Stimulated activated naive CD8-positive, alpha-beta T cell treated with anti-CD3 and anti-CD28 coated beads, Interleukin-15, Interleukin-2, amounts not matched to agents 100 ng/mL and 50 ng/mL, for 24 hours (primary cell): Measurements from ENCODE around the gene CAMSAP3.
A peak's percentile ranks its signal among the peaks of the same experiment; 100 is the strongest.

ENCODE experiments used
- H3K27ac Mint-ChIP-seq: one replicate; pipeline ENCODE4 v1.8.0; 2021; ENCODE audit warnings: mild to moderate bottlenecking, mixed read lengths
- H3K27me3 Mint-ChIP-seq: one replicate; pipeline ENCODE4 v1.8.0; 2021; ENCODE audit warnings: mixed read lengths
- H3K36me3 Mint-ChIP-seq: one replicate; pipeline ENCODE4 v1.8.0; 2021; ENCODE audit warnings: low read depth, mixed read lengths
- H3K4me1 Mint-ChIP-seq: one replicate; pipeline ENCODE4 v1.8.0; 2021; ENCODE audit warnings: low read depth, mixed read lengths
- H3K4me3 Mint-ChIP-seq: one replicate; pipeline ENCODE4 v1.8.0; 2021; ENCODE audit warnings: mild to moderate bottlenecking, mixed read lengths
- H3K9me3 Mint-ChIP-seq: one replicate; pipeline ENCODE4 v1.8.0; 2021; ENCODE audit warnings: mixed read lengths

Gene CAMSAP3, protein sequence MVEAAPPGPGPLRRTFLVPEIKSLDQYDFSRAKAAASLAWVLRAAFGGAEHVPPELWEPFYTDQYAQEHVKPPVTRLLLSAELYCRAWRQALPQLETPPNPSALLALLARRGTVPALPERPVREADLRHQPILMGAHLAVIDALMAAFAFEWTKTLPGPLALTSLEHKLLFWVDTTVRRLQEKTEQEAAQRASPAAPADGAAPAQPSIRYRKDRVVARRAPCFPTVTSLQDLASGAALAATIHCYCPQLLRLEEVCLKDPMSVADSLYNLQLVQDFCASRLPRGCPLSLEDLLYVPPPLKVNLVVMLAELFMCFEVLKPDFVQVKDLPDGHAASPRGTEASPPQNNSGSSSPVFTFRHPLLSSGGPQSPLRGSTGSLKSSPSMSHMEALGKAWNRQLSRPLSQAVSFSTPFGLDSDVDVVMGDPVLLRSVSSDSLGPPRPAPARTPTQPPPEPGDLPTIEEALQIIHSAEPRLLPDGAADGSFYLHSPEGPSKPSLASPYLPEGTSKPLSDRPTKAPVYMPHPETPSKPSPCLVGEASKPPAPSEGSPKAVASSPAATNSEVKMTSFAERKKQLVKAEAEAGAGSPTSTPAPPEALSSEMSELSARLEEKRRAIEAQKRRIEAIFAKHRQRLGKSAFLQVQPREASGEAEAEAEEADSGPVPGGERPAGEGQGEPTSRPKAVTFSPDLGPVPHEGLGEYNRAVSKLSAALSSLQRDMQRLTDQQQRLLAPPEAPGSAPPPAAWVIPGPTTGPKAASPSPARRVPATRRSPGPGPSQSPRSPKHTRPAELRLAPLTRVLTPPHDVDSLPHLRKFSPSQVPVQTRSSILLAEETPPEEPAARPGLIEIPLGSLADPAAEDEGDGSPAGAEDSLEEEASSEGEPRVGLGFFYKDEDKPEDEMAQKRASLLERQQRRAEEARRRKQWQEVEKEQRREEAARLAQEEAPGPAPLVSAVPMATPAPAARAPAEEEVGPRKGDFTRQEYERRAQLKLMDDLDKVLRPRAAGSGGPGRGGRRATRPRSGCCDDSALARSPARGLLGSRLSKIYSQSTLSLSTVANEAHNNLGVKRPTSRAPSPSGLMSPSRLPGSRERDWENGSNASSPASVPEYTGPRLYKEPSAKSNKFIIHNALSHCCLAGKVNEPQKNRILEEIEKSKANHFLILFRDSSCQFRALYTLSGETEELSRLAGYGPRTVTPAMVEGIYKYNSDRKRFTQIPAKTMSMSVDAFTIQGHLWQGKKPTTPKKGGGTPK

DNA sequence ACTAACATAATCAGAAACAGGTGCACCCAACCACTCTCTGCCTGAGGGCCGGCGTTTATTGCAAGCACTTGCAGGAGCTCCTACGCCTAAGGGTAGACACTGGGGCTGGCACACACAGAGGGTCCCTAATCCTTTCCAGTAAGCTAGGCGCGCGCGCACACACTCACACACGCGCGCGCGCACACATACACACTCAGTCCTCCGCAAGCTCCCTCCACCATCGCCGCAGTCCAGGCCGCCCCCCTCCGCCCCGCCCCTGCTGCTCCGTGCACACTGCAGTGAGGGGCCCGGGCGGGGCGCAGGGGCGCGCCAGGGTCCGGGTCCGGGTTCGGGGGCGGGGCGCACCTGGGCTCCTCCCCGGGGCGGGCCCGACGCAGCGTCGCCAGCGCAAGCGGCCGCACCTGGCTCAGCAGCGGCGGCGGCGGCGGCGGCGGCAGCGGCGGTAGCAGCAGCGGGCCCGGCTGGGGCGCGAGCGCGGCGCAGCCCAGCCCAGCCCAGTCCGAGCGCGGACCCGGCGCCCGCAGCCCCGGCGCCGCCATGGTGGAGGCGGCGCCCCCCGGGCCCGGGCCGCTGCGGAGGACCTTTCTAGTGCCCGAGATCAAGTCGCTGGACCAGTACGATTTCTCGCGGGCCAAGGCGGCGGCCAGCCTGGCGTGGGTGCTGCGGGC lies at the start of gene CAMSAP3:
Gene CAMSAP3 (plus strand): TSS at position 398 of the 668 bp plus-strand sequence. CDS start 140 bp downstream, at position 538.
- H3K27ac Mint-ChIP-seq: no peak within 1 kb of the TSS
- H3K9me3 Mint-ChIP-seq: no peaks in the 10 kb centered on the region
- peak within 1 kb of the TSS; percentile 50 for H3K4me3 Mint-ChIP-seq
- peaks cover 4% of the 10 kb centered on the region for H3K4me1 Mint-ChIP-seq
- peaks cover under 1% of the 10 kb centered on the region for H3K36me3 Mint-ChIP-seq
- peaks cover 43% of the 10 kb centered on the region for H3K27me3 Mint-ChIP-seq

DNA sequence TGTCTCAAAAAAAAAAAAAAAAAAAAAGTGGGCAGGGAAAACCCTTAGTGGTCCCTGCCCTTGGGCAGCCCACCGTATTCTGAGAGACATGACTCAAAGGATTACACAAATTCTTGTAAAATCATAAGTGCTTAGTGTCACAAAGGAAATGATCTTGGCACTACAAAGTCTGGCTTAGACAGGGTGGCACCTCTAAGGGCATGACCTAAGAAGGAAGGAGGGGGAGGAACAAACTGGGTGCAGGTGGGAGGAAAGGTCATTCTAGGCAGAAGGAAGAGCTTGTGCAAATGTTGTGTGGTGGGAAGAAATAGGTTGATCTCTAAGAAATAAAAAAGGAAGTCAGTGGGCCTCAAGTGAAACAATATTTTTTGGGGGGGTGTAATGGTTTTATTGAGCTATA lies 49.8 kb upstream of the CAMSAP3 start:
- Mint-ChIP-seq H3K9me3 (no peaks in the 10 kb centered on the region), H3K4me3 (peak overlapping the region; percentile 2), H3K4me1 (peaks cover 22% of the 10 kb centered on the region), H3K36me3 (peaks cover 24% of the 10 kb centered on the region), H3K27ac (peak overlapping the region; percentile 61), H3K27me3 (no peaks in the 10 kb centered on the region)

- no peaks in the 10 kb centered on the region for H3K27me3 Mint-ChIP-seq
- no peak overlapping the region for H3K4me3 Mint-ChIP-seq
- no peaks in the 10 kb centered on the region for H3K9me3 Mint-ChIP-seq
- H3K27ac Mint-ChIP-seq: peak overlapping the region; percentile 9
- H3K4me1 Mint-ChIP-seq: peaks cover 19% of the 10 kb centered on the region
- H3K36me3 Mint-ChIP-seq: peaks cover 27% of the 10 kb centered on the region
These were observed 48.5 kb upstream of the CAMSAP3 start for GRCh38 chr19:7547159-7547558.

DNA sequence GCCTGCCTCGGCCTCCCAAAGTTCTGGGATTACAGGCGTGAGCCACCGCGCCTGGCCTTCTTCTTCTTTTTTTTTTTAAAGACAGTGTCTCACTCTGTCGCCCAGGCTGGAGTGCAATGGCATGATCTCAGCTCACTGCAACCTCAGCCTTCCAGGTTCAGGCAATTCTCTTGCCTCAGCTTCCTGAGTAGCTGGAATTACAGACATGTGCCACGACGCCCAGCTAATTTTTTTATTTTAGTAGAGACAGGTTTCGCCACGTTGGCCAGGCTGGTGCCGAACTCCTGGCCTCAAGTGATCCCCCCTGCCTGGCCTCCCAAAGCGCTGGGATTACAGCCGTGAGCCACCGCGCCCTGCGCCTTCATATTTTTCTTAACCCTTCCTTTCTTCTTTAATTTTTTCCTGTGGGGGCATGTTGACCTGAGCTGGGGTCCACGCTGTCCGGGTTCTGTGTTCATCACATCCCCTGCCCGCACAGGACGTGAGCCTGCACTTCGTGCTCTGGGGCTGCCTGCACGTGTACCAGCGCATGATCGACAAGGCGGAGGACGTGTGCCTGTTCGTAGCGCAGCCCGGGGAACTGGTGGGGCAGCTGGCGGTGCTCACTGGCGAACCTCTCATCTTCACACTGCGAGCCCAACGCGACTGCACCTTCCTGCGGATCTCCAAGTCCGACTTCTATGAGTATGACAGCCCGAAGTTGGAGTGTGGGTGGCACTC lies 46.1 kb upstream of the CAMSAP3 start:
- H3K36me3 Mint-ChIP-seq: peaks cover 22% of the 10 kb centered on the region
- no peak overlapping the region for H3K4me3 Mint-ChIP-seq
- H3K9me3 Mint-ChIP-seq: no peaks in the 10 kb centered on the region
- peaks cover 19% of the 10 kb centered on the region for H3K4me1 Mint-ChIP-seq
- H3K27me3 Mint-ChIP-seq: no peaks in the 10 kb centered on the region
- H3K27ac Mint-ChIP-seq: no peak overlapping the region

GRCh38 chr19:7550169-7550770 lies 45.4 kb upstream of the CAMSAP3 start:
- Mint-ChIP-seq H3K9me3 (no peaks in the 10 kb centered on the region), H3K27ac (no peak overlapping the region), H3K4me3 (no peak overlapping the region), H3K27me3 (no peaks in the 10 kb centered on the region), H3K36me3 (peaks cover 22% of the 10 kb centered on the region), H3K4me1 (peaks cover 17% of the 10 kb centered on the region)

DNA sequence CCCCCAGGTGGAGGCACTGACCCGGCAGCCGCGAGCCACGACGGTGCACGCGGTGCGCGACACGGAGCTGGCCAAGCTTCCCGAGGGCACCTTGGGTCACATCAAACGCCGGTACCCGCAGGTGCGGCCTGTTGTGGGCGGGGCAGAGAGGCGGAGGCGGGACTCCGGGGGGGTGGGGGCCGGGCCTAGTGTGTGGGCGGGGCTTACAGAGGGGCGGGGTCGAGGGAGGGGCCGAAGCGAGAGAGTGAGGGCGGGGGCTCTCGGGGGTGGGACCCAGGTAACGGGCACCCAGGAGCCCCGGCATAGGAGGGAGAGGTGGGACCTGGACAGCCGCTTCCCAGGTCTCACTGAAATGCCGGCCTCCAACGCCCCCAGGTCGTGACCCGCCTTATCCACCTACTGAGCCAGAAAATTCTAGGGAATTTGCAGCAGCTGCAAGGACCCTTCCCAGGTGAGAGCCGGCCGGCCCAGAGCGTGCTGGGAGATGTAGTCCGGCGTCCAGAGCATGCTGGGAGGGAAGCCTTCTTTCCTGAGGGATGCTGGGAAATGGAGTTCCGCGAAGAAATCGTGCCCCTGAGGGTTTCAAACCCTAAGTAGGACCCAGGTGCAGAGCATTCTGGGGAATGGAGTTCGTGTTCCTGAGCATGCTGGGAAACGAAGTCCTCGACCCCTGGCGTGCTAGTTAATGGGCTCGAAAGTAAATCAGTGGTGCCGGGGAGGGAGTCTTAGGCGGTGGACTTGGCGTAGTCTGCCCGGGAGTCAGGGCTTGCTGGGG lies 44.5 kb upstream of the CAMSAP3 start:
- Mint-ChIP-seq H3K4me1 (peaks cover 10% of the 10 kb centered on the region), H3K27ac (no peak overlapping the region), H3K27me3 (no peaks in the 10 kb centered on the region), H3K36me3 (peaks cover 22% of the 10 kb centered on the region), H3K4me3 (no peak overlapping the region), H3K9me3 (no peaks in the 10 kb centered on the region)

DNA sequence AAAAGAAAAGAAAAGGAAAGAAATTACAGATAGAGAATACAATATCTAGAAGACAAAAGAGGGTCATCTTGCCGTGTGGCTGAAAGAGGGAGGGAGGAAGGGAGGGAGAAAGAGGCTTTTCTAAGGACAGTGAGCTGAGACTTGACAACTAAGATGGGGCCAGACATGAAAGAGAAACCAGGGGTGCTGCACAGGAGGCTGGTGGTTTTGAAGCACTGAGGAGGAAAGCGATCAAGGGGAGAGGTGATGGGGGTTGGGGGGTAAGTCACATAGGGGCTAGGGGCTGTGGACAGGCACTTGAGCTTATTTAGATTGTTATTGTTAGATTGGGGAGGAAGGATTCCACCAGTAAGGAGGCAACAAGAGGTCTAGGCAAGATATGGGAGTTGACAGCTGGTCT lies 42.9 kb upstream of the CAMSAP3 start:
- H3K9me3 Mint-ChIP-seq: no peaks in the 10 kb centered on the region
- no peaks in the 10 kb centered on the region for H3K27me3 Mint-ChIP-seq
- no peak overlapping the region for H3K27ac Mint-ChIP-seq
- no peak overlapping the region for H3K4me3 Mint-ChIP-seq
- no peaks in the 10 kb centered on the region for H3K4me1 Mint-ChIP-seq
- H3K36me3 Mint-ChIP-seq: peaks cover 27% of the 10 kb centered on the region

DNA sequence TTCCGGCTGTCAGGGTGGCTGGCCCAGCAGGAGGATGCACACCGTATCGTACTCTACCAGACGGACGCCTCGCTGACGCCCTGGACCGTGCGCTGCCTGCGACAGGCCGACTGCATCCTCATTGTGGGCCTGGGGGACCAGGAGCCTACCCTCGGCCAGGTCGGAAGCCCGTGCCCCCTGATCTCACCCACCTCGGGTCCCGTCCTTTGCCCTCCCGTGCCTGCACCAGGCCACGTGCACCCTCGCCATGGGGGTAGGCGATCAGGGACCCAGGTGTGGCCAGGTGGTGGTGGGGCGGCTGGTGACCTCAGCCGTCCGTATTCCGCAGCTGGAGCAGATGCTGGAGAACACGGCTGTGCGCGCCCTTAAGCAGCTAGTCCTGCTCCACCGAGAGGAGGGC lies 41.1 kb upstream of the CAMSAP3 start:
- Mint-ChIP-seq H3K36me3 (peaks cover 36% of the 10 kb centered on the region), H3K4me1 (no peaks in the 10 kb centered on the region), H3K4me3 (no peak overlapping the region), H3K27ac (no peak overlapping the region), H3K9me3 (no peaks in the 10 kb centered on the region), H3K27me3 (no peaks in the 10 kb centered on the region)

- no peaks in the 10 kb centered on the region for H3K4me1 Mint-ChIP-seq
These were observed 40.4 kb upstream of the CAMSAP3 start for GRCh38 chr19:7554990-7555864.

GRCh38 chr19:7556696-7557315 lies 38.9 kb upstream of the CAMSAP3 start:
- Mint-ChIP-seq H3K9me3 (no peaks in the 10 kb centered on the region), H3K27ac (no peak overlapping the region), H3K4me3 (no peak overlapping the region), H3K4me1 (no peaks in the 10 kb centered on the region), H3K27me3 (no peaks in the 10 kb centered on the region), H3K36me3 (peaks cover 32% of the 10 kb centered on the region)

More at GRCh38 chr19:7554990-7555864, 40.4 kb upstream of the CAMSAP3 start:
- Mint-ChIP-seq H3K4me3 (no peak overlapping the region), H3K9me3 (no peaks in the 10 kb centered on the region), H3K27ac (no peak overlapping the region), H3K27me3 (no peaks in the 10 kb centered on the region), H3K36me3 (peaks cover 35% of the 10 kb centered on the region)

DNA sequence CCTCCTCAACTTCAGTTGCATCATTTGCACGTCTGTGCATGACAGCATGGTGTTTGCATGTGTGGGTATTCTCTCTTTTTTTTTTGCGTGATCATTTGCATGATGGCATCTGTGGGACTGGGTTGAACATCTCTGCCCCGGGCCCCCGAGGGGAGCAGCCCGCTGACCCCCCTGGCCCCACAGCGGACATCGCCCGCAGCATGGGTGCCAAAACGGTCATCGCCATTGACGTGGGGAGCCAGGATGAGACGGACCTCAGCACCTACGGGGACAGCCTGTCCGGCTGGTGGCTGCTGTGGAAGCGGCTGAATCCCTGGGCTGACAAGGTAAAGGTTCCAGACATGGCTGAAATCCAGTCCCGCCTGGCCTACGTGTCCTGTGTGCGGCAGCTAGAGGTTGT lies 37.0 kb upstream of the CAMSAP3 start:
- Mint-ChIP-seq H3K27me3 (no peaks in the 10 kb centered on the region), H3K27ac (no peak overlapping the region), H3K9me3 (no peaks in the 10 kb centered on the region), H3K36me3 (peaks cover 31% of the 10 kb centered on the region), H3K4me3 (no peak overlapping the region), H3K4me1 (no peaks in the 10 kb centered on the region)

DNA sequence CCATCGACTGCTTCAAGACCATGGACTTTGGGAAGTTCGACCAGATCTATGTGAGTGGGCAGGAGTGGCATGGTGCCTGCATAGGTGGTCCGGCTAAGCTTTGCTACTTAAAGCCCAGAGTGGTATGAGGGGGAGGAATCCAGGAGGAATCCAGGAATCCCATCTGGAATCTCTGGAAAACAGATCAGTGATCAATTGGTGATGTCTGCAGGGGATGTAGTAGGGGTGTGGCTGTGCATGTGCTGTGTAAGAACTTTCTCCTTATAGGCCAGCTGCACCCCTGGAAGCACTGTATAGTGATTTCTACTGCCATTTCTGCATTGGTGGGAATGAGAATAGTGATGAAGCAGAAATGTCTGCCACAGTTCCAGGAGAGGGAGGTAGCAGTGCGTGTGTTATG lies 36.6 kb upstream of the CAMSAP3 start:
- no peaks in the 10 kb centered on the region for H3K27me3 Mint-ChIP-seq

More for the DNA sequence above, 36.6 kb upstream of the CAMSAP3 start:
- H3K4me3 Mint-ChIP-seq: no peak overlapping the region
- no peaks in the 10 kb centered on the region for H3K9me3 Mint-ChIP-seq
- H3K27ac Mint-ChIP-seq: no peak overlapping the region
- peaks cover 31% of the 10 kb centered on the region for H3K36me3 Mint-ChIP-seq
- no peaks in the 10 kb centered on the region for H3K4me1 Mint-ChIP-seq
